SK-N-SH (cell line): ENCODE results near the gene RNASEH1. TPM values are rescaled to one million over a fixed set of nuclear protein-coding genes. Genes with fewer than 3 reads are reported as not detected.

Source experiments
- CTCF ChIA-PET: fragments of 300-600, 350-600 bp; formaldehyde crosslinking; extraction: SDS; loops from one replicate; lab custom pipeline; 2021; lab: Yijun Ruan, JAX
- POLR2A ChIA-PET: fragments of 350-600 bp; sonication (Branson Sonifier 250); formaldehyde crosslinking; extraction: SDS; loops from one replicate; lab custom pipeline; 2020; ENCODE audit warnings: antibody characterized with exemption, inconsistent platforms; lab: Yijun Ruan, JAX
- DNase-seq: peaks from one replicate; pipeline ENCODE4 v3.0.0; 2012
- H2AFZ ChIP-seq: fragments of 200-600 bp; sonication (generic); 2 replicates; pipeline ENCODE4 v1.8.1; 2016; ENCODE audit warnings: antibody characterized with exemption, mild to moderate bottlenecking, low read depth
- H3F3A ChIP-seq: fragments of 200-600 bp; sonication (generic); replicated peaks from 2 replicates; pipeline ENCODE3; 2016; ENCODE audit warnings: antibody characterized with exemption, mild to moderate bottlenecking; ENCODE audit not compliant: insufficient read depth
- H3K27ac ChIP-seq, 2 experiments: fragments of 200-500 bp in 1 of 2; fragments of 200-600 bp in 1 of 2; sonication (Bioruptor generic) in 1 of 2; sonication (generic), shearing (Covaris generic) in 1 of 2; 2 replicates each; pipeline versions ENCODE4 v1.5.1 to v1.6.1; 2014 to 2016; ENCODE audit warnings: low read depth in 2 of 2, inconsistent platforms in 1 of 2, low read length in 1 of 2, mild to moderate bottlenecking in 1 of 2, mixed read lengths in 1 of 2
- H3K27me3 ChIP-seq: fragments of 200-600 bp; sonication (generic), shearing (Covaris generic); 2 replicates; pipeline ENCODE4 v1.6.1; 2016; ENCODE audit warnings: mixed run types; ENCODE audit not compliant: insufficient read depth
- H3K36me3 ChIP-seq, 2 experiments: fragments of 200-500 bp in 1 of 2; fragments of 200-600 bp in 1 of 2; sonication (Bioruptor generic) in 1 of 2; sonication (generic) in 1 of 2; replicated peaks in 1 of 2; 2 replicates each; pipeline versions ENCODE3 to v1.5.1; 2014 to 2016; ENCODE audit warnings: low read length in 1 of 2, mild to moderate bottlenecking in 1 of 2; ENCODE audit not compliant: insufficient read depth in 2 of 2, control insufficient read depth in 1 of 2
- H3K4me1 ChIP-seq, 2 experiments: fragments of 200-500 bp in 1 of 2; fragments of 200-600 bp in 1 of 2; sonication (Bioruptor generic) in 1 of 2; sonication (generic), shearing (Covaris generic) in 1 of 2; 2 replicates each; pipeline versions ENCODE4 v1.5.1 to v1.6.1; 2014 to 2016; ENCODE audit warnings: low read depth in 1 of 2, low read length in 1 of 2, mixed run types in 1 of 2; ENCODE audit not compliant: insufficient read depth in 2 of 2, control insufficient read depth in 1 of 2
- H3K4me2 ChIP-seq: fragments of 200-600 bp; sonication (generic), shearing (Covaris generic); 2 replicates; pipeline ENCODE4 v1.6.1; 2017; ENCODE audit warnings: mixed run types
- H3K4me3 ChIP-seq, 2 experiments: fragments of 200-500 bp in 1 of 2; fragments of 200-600 bp in 1 of 2; sonication (Bioruptor generic) in 1 of 2; sonication (generic), shearing (Covaris generic) in 1 of 2; 2 replicates each; pipeline versions ENCODE4 v1.5.1 to v1.8.1; 2014 to 2016; ENCODE audit warnings: low read depth in 2 of 2, inconsistent platforms in 1 of 2, low read length in 1 of 2, mild to moderate bottlenecking in 1 of 2, mixed read lengths in 1 of 2, moderate library complexity in 1 of 2
- H3K79me2 ChIP-seq: fragments of 200-600 bp; sonication (generic); 2 replicates; pipeline ENCODE4 v1.8.1; 2017; ENCODE audit warnings: mild to moderate bottlenecking; ENCODE audit not compliant: insufficient read depth
- H3K9ac ChIP-seq: fragments of 200-600 bp; sonication (generic); 2 replicates; pipeline ENCODE4 v1.6.1; 2017; ENCODE audit warnings: mixed run types
- H3K9me2 ChIP-seq: fragments of 200-600 bp; sonication (generic); 2 replicates; pipeline ENCODE4 v1.6.1; 2017; ENCODE audit warnings: mixed run types
- H3K9me3 ChIP-seq: fragments of 200-600 bp; sonication (generic); 2 replicates; pipeline ENCODE4 v1.6.1; 2017; ENCODE audit warnings: mixed run types, mild to moderate bottlenecking, moderate library complexity
- H4K20me1 ChIP-seq: fragments of 200-600 bp; sonication (generic); 2 replicates; pipeline ENCODE4 v1.6.1; 2017; ENCODE audit warnings: mild to moderate bottlenecking, mixed run types; ENCODE audit not compliant: insufficient read depth
- ELF1 ChIP-seq: IDR thresholded peaks from 2 replicates; pipeline ENCODE4 v1.4.0; 2012
- FOSL2 ChIP-seq: IDR thresholded peaks from 2 replicates; pipeline ENCODE4 v1.4.0; 2012; ENCODE audit warnings: low read depth, mild to moderate bottlenecking, moderate library complexity, borderline replicate concordance
- FOXJ3 ChIP-seq: sonication (generic); formaldehyde crosslinking; IDR thresholded peaks from 2 replicates; pipeline ENCODE4 v1.5.1; 2020; ENCODE audit warnings: mild to moderate bottlenecking, missing genetic modification reagents
- FOXM1 ChIP-seq: IDR thresholded peaks from 2 replicates; pipeline ENCODE4 v1.4.0; 2012; ENCODE audit warnings: low read depth, mild to moderate bottlenecking
- GABPA ChIP-seq: IDR thresholded peaks from 2 replicates; pipeline ENCODE4 v1.4.0; 2012; ENCODE audit warnings: low read depth, mild to moderate bottlenecking
- GATA2 ChIP-seq: sonication (generic); formaldehyde crosslinking; IDR thresholded peaks from 2 replicates; pipeline ENCODE4 v1.5.0; 2020; ENCODE audit warnings: mild to moderate bottlenecking, missing genetic modification reagents
- IRF3 ChIP-seq: fragments of 150-350 bp; IDR thresholded peaks from 2 replicates; pipeline ENCODE4 v1.6.1; 2016; ENCODE audit warnings: mild to moderate bottlenecking, low read depth, low read length
- MEF2A ChIP-seq: IDR thresholded peaks from 2 replicates; pipeline ENCODE4 v1.4.0; 2012; ENCODE audit warnings: low read depth, borderline replicate concordance
- NRF1 ChIP-seq: IDR thresholded peaks from 2 replicates; pipeline ENCODE4 v1.6.1; 2012; ENCODE audit warnings: low read depth, mild to moderate bottlenecking, low read length
- PBX3 ChIP-seq: IDR thresholded peaks from 2 replicates; pipeline ENCODE4; 2012
- RCOR1 ChIP-seq: fragments of 150-350 bp; IDR thresholded peaks from 2 replicates; pipeline ENCODE4 v1.6.1; 2017; ENCODE audit warnings: antibody characterized with exemption, low read length
- SMC3 ChIP-seq: IDR thresholded peaks from 2 replicates; pipeline ENCODE4 v1.6.1; 2012; ENCODE audit warnings: low read depth, low read length, improper control_type of control experiment
- TCF12 ChIP-seq: IDR thresholded peaks from 2 replicates; pipeline ENCODE4 v1.4.0; 2012
- TEAD4 ChIP-seq: IDR thresholded peaks from 2 replicates; pipeline ENCODE4 v1.4.0; 2012; ENCODE audit warnings: mild to moderate bottlenecking, borderline replicate concordance; ENCODE audit not compliant: insufficient read depth
- USF2 ChIP-seq: fragments of 150-350 bp; IDR thresholded peaks from 2 replicates; pipeline ENCODE4 v1.6.1; 2017; ENCODE audit warnings: antibody characterized with exemption, low read length, low read depth, borderline replicate concordance
- YY1 ChIP-seq: IDR thresholded peaks from 2 replicates; pipeline ENCODE4 v1.4.0; 2012; ENCODE audit warnings: low read depth, mild to moderate bottlenecking
- WGBS: methylation state at CpG from one replicate; pipeline ENCODE4 v1.1.6; 2017; ENCODE audit warnings: low lambda C conversion rate; 5-methylcytosine and 5-hydroxymethylcytosine counted together
- polyA plus RNA-seq, 3 experiments: library from polyadenylated mRNA; depleted of rRNA; stranded (reverse); fragments of >200 nt; gene quantifications; 2 replicates each; pipeline ENCODE4 v1.2.3, GENCODE V29; 2012
- TF ChIP-seq, protein P1 (sequence below): IDR thresholded peaks from 2 replicates; pipeline ENCODE4 v1.4.0; 2012; ENCODE audit warnings: low read depth, borderline replicate concordance
- TF ChIP-seq, protein P2 (sequence below): IDR thresholded peaks from 2 replicates; pipeline ENCODE4 v1.4.0; 2012; ENCODE audit warnings: low read depth
- TF ChIP-seq, protein P3 (sequence below): fragments of 200-600 bp; sonication (generic); IDR thresholded peaks from 2 replicates; pipeline ENCODE4 v1.6.1; 2017; ENCODE audit warnings: antibody characterized with exemption, mild to moderate bottlenecking, moderate library complexity

Gene RNASEH1
- polyA plus RNA-seq, 1 of the 3 experiments (the other 2 are of a cell fraction) = 34.4 TPM

DNA sequence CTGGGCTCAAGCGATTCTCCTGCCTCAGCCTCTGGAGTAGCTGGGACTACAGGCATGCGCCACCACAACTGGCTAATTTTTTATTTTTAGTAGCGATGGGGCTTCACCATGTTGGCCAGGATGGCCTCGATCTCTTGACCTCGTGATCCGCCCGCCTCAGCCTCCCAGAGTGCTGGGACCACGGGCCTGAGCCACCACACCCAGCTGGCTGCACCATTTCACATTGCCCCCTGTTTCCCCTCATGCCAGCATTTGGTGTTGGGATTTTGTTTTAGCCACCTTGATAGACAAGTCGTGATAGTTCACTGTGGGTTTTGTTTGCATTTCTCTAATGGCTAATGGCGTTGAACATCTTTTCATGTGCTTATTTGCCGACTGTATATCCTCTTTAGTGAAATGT lies 31.0 kb upstream of the RNASEH1 start:
- POLR2A ChIA-PET = interaction anchor here (0.8 kb wide), 1 partner anchor 15 kb away, joined by 3 read pairs; no protein-coding TSS in a partner anchor
- no peak for DNase-seq
- Histone ChIP-seq H3K79me2 (peaks cover 15% of the 10 kb centered on the region; the same call in 1 of the 2 replicates), H3K4me1 (peaks cover 13 to 32% of the 10 kb centered on the region in 2 experiments), H3K4me3 (no peak overlapping the region), H3K4me2 (no peak overlapping the region), H3K27ac (no peak overlapping the region), H3K9me2 (no peaks in the 10 kb centered on the region), H2AFZ (no peak overlapping the region), H3F3A (peaks cover 22% of the 10 kb centered on the region), H4K20me1 (no peaks in the 10 kb centered on the region), H3K9me3 (no peaks in the 10 kb centered on the region), H3K27me3 (no peaks in the 10 kb centered on the region), H3K9ac (no peak overlapping the region), H3K36me3 (peaks cover 8 to 16% of the 10 kb centered on the region in 2 experiments)
- TF ChIP-seq YY1 (no peak), GATA2 (CRISPR knock-in tag) (no peak), FOSL2 (no peak), TCF12 (no peak), SMC3 (no peak), IRF3 (no peak), MEF2A (no peak), PBX3 (no peak)
- TF ChIP-seq, protein P1, sequence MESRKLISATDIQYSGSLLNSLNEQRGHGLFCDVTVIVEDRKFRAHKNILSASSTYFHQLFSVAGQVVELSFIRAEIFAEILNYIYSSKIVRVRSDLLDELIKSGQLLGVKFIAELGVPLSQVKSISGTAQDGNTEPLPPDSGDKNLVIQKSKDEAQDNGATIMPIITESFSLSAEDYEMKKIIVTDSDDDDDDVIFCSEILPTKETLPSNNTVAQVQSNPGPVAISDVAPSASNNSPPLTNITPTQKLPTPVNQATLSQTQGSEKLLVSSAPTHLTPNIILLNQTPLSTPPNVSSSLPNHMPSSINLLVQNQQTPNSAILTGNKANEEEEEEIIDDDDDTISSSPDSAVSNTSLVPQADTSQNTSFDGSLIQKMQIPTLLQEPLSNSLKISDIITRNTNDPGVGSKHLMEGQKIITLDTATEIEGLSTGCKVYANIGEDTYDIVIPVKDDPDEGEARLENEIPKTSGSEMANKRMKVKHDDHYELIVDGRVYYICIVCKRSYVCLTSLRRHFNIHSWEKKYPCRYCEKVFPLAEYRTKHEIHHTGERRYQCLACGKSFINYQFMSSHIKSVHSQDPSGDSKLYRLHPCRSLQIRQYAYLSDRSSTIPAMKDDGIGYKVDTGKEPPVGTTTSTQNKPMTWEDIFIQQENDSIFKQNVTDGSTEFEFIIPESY = no peak
- WGBS = 93% methylated on average over 11 of the region's 11 CpGs
- CTCF ChIA-PET = no interaction called here

GRCh38 chr2:3588084-3588483 lies 30.0 kb upstream of the RNASEH1 start:
- Histone ChIP-seq H3K9me3 (no peaks in the 10 kb centered on the region), H3K27me3 (no peaks in the 10 kb centered on the region), H3K9ac (no peak overlapping the region), H3K4me3 (no peak overlapping the region), H3K4me1 (peaks cover 13 to 36% of the 10 kb centered on the region in 2 experiments), H3K27ac (no peak overlapping the region), H2AFZ (no peak overlapping the region), H4K20me1 (0 out of 2 replicates have a peak, but pooled peaks cover 3% of the 10 kb centered on the region), H3K36me3 (peaks cover 18 to 26% of the 10 kb centered on the region in 2 experiments), H3K4me2 (no peak overlapping the region), H3K79me2 (peaks cover 19% of the 10 kb centered on the region), H3K9me2 (no peaks in the 10 kb centered on the region), H3F3A (peaks cover 30% of the 10 kb centered on the region)
- WGBS = 92% methylated on average over 7 of the region's 7 CpGs
- no peak for DNase-seq
- CTCF ChIA-PET = interaction anchor here (1.1 to 1.6 kb wide), 2 partner anchors 12 to 13 kb away, joined by 4 to 5 read pairs; no protein-coding TSS in a partner anchor
- POLR2A ChIA-PET = interaction anchor here (0.6 to 0.7 kb wide), 2 partner anchors 18 to 1267 kb away, joined by 3 read pairs; no protein-coding TSS in a partner anchor
- TF ChIP-seq RCOR1 (no peak), FOXM1 (no peak), FOXJ3 (CRISPR knock-in tag) (no peak), ELF1 (no peak), SMC3 (no peak), USF2 (no peak), TCF12 (no peak), GABPA (no peak), FOSL2 (no peak), NRF1 (no peak), TEAD4 (no peak)
- TF ChIP-seq, protein P2, sequence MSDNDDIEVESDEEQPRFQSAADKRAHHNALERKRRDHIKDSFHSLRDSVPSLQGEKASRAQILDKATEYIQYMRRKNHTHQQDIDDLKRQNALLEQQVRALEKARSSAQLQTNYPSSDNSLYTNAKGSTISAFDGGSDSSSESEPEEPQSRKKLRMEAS = no peak
- TF ChIP-seq, protein P3, sequence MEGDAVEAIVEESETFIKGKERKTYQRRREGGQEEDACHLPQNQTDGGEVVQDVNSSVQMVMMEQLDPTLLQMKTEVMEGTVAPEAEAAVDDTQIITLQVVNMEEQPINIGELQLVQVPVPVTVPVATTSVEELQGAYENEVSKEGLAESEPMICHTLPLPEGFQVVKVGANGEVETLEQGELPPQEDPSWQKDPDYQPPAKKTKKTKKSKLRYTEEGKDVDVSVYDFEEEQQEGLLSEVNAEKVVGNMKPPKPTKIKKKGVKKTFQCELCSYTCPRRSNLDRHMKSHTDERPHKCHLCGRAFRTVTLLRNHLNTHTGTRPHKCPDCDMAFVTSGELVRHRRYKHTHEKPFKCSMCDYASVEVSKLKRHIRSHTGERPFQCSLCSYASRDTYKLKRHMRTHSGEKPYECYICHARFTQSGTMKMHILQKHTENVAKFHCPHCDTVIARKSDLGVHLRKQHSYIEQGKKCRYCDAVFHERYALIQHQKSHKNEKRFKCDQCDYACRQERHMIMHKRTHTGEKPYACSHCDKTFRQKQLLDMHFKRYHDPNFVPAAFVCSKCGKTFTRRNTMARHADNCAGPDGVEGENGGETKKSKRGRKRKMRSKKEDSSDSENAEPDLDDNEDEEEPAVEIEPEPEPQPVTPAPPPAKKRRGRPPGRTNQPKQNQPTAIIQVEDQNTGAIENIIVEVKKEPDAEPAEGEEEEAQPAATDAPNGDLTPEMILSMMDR = no peak
